NCI-H187 treated with DMSO at 0.1 percent for 48 hours (cell line): Measurements from ENCODE around the gene CHST11.

Source experiments
- DNase-seq: peaks from one replicate; lab custom pipeline; 2025; lab: John Stamatoyannopoulos, UW

CHST11 gene

GRCh38 chr12:104433061-104433460 is 23.7 kb upstream of the CHST11 start:
- no peak for DNase-seq

GRCh38 chr12:104434129-104434528 is 22.6 kb upstream of the CHST11 start:
- no peak for DNase-seq

- no peak for DNase-seq
Observed at GRCh38 chr12:104435175-104435574, 21.6 kb upstream of the CHST11 start.

- no peak for DNase-seq
Observed at GRCh38 chr12:104435765-104436164, 21.0 kb upstream of the CHST11 start.

GRCh38 chr12:104436790-104437189 is 20.0 kb upstream of the CHST11 start:
- no peak for DNase-seq

DNA sequence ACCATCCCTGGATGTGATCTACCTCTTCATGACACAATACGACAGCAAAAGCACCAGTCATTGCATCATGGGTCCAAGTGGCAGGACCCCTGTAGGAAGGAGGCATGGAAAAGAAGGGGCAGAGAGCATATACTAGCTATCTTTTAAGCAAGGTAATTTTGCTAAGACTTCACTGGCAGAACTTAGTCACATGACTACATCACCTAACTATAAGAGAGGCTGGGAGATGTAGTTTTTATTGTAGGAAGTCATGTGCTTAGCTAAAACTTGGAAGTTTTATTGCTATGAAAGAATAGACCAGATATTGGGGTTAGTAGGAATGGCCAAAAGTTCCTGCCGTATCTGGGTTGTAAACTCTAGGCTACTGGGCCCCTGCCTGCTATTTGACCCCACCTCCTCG is 18.6 kb upstream of the CHST11 start:
- no peak for DNase-seq

DNA sequence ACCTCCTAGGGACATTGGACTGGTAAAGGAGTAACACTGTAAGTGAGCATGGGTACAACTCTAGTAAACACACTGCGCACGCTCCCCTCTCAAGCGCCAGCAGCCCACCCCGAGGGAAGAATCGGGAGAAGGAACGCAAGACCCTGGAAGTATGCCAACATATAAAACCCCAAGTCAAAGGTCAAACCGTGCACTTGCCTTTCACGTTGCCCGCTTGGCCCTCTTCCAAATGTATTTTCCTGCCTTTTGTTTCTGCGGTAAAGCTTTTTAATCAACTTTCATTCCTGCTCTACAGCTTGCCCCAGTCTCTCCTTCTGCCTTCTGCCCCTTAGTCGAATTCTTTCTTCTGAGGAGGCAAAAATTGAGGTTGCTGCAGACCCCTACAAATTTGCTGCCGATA is 17.6 kb upstream of the CHST11 start:
- no peak for DNase-seq

DNA sequence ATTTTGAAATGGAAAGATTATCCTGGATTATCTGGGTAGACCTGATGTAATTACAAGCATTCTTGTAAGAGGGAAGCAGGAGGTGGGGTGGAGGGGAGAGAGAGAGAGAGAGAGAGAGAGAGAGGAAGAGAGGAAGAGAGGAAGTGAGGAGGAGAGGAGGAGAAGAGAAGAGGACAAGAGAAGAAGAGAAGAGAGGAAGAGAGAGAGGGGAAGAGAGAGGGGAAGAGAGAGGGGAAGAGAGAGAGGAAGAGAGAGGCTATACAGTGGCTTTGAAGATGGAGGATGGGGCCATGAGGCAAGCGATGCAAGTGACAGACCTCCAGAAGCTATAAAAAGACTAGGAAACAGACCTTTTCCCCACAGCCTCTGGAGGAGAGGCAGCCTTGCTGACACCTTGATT is 13.7 kb upstream of the CHST11 start:
- DNase-seq = no peak

GRCh38 chr12:104446646-104447421 is 9.9 kb upstream of the CHST11 start:
- DNase-seq = no peak

GRCh38 chr12:104448031-104448430 is 8.7 kb upstream of the CHST11 start:
- no peak for DNase-seq

GRCh38 chr12:104448451-104448850 is 8.3 kb upstream of the CHST11 start:
- no peak for DNase-seq

DNA sequence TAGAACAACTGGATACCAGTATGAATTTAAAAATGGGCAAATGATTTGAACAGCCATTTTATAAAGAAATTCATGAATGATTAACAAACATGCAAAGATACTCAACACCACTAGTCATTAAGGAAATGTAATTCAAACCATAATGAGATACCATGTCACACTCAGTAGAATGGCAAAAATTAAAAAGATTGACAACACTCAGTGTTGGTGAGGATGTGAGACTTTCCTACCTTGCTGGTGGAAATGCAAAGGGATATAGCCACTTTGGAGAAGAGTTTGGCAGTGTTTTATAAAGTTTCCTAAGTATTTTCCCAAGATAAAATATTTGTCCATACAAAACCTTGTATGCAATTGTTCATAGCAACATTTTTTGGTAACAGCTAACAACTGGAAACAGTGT is 6.0 kb upstream of the CHST11 start:
- DNase-seq = no peak

DNA sequence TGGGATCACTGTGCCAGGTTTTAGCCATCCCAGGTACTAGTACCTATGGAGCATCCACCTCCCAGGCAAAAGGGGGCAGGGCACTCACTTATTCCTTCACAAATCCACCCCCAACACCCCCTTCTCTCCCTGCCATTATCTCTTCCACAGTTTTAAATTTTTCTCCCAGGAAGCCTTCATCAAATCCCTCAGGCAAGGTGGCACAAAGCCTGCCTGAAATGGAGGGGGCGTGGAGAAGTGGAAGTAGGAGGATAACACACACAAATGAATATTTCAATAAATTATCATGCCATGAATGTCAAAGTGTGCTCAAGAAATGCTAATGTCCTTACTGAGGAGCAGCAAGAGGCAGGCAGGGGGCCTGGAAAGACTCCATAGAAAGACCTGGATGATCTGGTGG is 4.7 kb upstream of the CHST11 start:
- no peak for DNase-seq

DNA sequence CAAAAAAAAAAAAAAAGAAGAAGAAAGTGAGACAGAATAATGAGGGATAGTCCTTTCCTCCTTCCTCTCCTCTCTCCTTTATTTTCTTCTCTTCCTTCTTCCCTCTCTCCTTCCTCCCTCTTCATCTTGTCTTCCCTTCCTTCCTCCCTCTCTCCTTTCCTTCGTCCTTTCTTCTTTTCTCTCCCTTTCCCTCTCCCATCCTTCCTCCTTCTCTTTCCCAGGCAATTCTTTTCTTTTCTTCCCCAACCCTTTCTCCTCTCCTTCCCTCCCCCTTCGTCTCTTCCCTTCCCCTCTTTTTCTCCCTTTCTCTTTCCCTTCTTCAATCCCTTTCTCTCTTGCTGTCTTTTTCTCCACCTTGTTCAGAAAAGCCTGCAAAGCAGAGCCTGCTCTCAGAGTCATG is 3.6 kb upstream of the CHST11 start:
- no peak for DNase-seq

DNA sequence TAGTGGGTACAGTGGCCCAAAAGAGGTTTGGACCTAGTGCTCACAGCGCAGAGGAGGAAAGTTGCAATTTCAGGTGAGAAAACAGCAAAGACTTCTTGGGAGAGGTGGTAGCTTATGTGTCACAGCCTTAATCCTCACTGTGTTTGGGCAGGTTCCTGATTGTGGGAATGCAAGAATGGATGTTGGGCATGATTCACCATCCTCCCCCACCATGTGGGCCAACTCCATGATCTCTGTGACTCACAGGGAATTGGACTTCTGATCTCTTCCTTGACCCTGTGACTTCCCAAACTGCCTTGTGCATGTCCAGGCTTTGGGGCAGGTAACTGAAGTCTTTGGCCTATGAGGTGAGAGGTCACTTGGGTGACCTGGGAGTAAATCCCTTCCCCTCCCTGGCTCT is 1.8 kb upstream of the CHST11 start:
- no peak for DNase-seq

DNA sequence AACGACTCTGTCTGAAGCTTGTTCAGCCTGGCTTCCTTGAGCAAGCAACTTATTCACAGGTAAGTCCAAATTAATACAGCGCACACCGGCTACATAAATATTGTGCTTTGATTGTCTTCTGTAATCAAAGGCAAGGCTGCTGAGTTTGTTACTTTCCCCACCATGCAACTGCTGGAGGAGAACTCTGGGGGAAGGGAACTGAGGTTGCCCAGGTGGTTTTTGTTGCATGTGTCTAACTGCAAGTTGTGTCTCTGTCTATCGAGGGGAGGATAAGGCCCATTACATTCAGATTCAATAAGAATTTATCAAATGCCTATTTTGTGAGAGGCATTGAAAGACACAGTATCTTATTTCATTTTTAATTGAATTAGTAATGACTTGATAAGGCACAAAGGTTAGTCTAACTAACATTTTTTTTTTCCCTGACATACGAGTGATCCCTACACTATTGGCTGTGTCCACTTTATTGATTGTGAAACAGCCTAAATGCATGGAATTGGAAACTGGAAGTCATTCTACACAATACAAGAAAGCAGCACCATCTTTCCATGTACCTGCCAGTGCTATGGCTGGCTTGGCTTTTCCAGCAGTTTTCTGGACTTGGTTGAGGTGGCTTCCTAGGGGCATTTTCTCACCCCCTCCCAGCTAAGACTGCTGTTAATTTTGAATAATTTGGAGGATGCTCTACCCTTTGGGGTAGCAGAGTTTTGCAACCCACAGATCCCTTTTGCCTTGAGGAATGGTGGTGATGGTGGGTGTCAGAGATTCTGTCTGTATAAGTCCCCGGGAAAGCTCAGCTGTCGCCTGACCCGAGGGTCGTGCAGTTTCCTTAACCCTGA is 951 bp upstream of the CHST11 start:
- DNase-seq = no peak

- DNase-seq = no peak
Observed at GRCh38 chr12:104456950-104457745, 400 bp downstream of the CHST11 start.

GRCh38 chr12:104457746-104458693 is 1.3 kb downstream of the CHST11 start:
- DNase-seq = no peak

- DNase-seq = no peak
Observed at GRCh38 chr12:104458694-104459367, 2.1 kb downstream of the CHST11 start.

DNA sequence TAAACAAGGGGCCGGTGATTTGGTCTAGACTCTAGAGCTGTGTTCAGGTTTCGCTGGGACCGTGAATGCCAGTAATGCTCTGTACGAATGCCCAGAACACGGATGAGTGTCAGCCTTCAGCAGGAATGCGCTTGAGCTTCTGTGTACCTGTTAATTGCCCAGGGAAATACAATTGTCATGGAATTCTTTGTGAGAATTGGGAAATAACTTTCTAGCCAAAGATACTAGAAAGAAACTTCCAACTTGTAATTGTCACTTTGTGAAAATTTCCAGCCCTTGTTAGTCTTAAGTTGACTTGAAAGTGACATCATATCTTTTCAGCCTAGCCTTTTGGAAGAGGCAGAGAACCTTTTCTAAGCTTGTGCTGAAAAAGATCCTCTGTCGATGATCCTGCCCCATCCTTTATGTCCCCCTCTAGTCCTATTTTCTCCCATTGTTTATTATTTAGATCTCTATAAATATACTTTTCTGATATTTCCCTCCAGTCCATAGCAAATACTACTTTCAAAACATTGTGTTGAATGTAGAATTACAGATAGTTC is 2.7 kb downstream of the CHST11 start:
- DNase-seq = no peak
